GM21381 (cell line): ENCODE data around the gene PRR20G.

Source experiments
- ATAC-seq: cut with Tn5 transposase; IDR thresholded peaks from one replicate; pipeline ENCODE4 v1.9.1; 2021; ENCODE audit warnings: mild to moderate bottlenecking, moderate library complexity; ENCODE audit not compliant: unreplicated experiment

PRR20G gene

GRCh38 chr3:127235706-127236105 is 52.1 kb downstream of the PRR20G start:
- ATAC-seq = no peak

- no peak for ATAC-seq
These were observed 53.1 kb downstream of the PRR20G start for GRCh38 chr3:127234778-127235177.
